HG03571 (cell line): Measurements from ENCODE around the gene VEGFA.

Source experiments
- ATAC-seq: cut with Tn5 transposase; IDR thresholded peaks from one replicate; pipeline ENCODE4 v1.9.1; 2021; ENCODE audit not compliant: unreplicated experiment

Gene VEGFA

DNA sequence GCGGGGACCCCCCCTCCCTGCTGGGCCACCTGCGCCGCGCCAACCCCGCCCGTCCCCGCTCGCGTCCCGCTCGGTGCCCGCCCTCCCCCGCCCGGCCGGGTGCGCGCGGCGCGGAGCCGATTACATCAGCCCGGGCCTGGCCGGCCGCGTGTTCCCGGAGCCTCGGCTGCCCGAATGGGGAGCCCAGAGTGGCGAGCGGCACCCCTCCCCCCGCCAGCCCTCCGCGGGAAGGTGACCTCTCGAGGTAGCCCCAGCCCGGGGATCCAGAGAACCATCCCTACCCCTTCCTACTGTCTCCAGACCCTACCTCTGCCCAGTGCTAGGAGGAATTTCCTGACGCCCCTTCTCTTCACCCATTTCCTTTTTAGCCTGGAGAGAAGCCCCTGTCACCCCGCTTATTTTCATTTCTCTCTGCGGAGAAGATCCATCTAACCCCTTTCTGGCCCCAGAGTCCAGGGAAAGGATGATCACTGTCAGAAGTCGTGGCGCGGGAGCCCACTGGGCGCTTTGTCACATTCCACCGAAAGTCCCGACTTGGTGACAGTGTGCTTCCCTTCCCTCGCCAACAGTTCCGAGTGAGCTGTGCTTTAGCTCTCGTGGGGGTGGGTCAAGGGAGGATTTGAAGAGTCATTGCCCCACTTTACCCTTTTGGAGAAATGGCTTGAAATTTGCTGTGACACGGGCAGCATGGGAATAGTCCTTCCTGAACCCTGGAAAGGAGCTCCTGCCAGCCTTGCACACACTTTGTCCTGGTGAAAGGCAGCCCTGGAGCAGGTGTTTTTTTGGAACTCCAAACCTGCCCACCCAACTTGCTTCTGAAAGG lies 2.1 kb downstream of the VEGFA start:
- no peak for ATAC-seq

DNA sequence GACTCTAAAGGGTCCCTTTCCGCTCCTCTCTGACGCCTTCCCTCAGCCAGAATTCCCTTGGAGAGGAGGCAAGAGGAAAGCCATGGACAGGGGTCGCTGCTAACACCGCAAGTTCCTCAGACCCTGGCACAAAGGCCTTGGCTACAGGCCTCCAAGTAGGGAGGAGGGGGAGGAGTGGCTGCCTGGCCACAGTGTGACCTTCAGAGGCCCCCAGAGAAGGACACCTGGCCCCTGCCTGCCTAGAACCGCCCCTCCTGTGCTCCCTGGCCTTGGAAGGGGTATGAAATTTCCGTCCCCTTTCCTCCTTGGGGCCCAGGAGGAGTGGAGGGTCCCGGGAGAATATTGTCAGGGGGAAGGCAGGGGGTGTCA lies 2.7 kb downstream of the VEGFA start:
- ATAC-seq = no peak

DNA sequence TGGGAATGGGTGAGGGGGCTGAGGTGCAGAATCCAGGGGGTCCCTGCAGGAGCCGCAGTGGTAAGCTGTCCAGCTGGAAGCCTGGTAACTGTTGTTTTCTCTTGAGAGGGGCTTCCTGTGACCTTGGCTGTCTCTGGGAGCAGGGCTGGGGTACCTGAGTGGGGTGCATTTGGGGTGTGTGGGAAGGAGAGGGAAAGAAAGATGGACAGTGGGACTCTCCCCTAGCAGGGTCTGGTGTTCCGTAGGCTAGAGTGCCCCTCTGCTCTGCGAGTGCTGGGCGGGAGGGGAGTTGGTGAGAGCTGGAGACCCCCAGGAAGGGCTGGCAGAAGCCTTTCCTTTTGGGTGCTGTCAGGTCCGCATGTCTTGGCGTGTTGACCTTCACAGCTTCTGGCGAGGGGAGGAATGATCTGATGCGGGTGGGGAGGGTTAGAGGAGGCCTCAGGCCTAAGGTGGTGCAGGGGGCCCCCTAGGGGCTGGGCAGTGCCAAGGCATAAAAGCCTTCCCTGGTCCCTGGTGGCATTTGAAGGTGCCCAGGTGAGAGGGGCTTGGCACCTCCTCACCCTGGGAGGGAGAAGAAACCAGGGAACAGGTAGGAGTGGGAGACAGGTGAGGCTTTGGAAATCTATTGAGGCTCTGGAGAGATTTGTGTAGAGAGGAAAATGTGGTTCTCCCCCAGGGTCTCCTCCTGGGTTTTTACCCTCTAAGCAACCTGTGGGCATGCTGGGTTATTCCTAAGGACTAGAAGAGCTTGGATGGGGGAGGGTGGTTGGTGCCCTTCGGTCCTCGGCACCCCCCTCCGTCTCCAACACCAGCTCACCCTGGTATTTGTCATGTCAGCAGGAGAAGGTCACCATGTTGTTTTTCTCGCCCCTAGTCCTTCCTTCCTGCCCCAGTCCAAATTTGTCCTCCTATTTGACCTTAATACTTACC lies 3.3 kb downstream of the VEGFA start:
- no peak for ATAC-seq

DNA sequence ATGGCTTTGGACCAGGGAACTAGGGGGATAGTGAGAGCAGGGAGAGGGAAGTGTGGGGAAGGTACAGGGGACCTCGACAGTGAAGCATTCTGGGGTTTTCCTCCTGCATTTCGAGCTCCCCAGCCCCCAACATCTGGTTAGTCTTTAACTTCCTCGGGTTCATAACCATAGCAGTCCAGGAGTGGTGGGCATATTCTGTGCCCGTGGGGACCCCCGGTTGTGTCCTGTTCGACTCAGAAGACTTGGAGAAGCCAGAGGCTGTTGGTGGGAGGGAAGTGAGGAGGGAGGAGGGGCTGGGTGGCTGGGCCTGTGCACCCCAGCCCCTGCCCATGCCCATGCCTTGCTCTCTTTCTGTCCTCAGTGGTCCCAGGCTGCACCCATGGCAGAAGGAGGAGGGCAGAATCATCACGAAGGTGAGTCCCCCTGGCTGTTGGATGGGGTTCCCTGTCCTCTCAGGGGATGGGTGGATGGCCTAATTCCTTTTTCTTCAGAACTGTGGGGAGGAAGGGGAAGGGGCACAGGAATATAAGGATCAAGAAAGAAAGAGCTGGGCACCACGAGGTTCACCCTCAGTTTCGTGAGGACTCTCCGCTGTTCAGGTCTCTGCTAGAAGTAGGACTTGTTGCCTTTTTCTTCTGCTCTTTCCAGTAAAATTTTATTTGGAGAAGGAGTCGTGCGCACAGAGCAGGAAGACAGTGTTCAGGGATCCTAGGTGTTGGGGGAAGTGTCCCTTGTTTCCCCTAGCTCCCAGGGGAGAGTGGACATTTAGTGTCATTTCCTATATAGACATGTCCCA lies 4.2 kb downstream of the VEGFA start:
- no peak for ATAC-seq

DNA sequence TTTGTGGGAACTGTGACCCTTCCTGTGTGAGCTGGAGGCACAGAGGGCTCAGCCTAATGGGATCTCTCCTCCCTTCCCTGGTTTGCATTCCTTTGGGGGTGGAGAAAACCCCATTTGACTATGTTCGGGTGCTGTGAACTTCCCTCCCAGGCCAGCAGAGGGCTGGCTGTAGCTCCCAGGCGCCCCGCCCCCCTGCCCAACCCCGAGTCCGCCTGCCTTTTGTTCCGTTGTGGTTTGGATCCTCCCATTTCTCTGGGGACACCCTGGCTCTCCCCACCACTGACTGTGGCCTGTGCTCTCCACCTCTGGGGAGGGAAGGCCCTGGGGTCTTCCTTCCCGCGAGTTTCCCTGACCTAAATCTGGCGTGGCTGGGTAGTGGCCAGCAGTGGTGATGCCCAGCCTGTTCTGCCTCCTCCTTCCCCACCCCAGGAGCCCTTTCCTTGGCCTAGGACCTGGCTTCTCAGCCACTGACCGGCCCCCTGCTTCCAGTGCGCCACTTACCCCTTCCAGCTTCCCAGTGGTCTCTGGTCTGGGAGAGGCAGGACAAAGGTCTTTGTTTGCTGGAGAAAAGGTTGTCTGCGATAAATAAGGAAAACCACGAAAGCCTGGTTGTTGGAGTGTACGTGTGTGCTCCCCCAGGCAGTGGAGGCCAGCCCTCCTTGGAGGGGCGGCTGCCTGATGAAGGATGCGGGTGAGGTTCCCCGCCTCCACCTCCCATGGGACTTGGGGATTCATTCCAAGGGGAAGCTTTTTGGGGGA lies 4.9 kb downstream of the VEGFA start:
- ATAC-seq = no peak

DNA sequence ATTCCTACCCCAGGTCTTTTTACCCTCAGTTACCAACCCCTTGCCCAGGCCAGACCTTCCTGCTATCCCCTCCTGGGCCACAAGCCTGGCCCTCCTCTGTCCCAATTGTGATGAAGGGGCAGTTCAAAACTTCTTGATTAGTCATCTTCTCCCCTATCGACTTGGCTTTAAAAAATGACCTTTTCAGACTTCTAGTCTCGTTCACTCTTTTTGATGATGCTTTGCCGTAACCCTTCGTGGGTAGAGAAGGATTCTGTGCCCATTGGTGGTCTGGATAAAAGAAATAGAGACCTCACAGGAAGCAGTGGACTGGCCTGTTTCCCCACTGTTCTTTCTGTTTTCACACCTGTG lies 5.5 kb downstream of the VEGFA start:
- ATAC-seq = no peak

DNA sequence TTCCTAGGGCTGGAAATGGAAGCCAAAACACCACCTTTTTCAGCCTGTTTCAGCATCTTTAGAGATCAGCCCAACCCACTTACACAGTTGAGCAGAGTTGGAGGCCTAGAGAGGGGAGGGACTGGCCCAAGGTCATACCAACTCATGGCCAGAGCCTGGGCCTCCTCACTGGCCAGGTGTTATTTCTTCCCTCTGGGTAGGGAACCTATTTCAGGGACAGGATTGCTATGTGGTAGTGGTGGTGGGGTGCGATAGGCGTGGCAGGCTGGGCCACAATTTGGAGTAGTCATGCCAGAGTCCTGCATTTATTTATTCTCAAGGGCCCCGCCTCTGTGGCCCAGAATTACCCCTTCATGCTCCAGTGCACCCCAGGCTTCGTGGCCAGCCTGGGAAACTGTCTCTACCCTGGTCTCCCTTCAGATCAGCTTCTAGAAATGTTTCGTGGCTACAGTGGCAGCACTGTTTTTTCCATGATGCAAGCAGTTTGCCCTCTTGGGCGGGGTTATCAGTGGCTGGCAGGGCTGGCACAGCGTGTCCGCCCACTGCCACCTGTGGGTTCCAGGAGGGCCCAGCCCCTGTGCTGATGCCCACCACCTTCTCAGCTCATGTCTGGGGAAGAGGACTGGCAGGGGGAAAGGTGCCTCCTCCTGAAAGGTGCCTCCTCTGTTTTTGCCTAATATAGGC lies 6.2 kb downstream of the VEGFA start:
- ATAC-seq = no peak

DNA sequence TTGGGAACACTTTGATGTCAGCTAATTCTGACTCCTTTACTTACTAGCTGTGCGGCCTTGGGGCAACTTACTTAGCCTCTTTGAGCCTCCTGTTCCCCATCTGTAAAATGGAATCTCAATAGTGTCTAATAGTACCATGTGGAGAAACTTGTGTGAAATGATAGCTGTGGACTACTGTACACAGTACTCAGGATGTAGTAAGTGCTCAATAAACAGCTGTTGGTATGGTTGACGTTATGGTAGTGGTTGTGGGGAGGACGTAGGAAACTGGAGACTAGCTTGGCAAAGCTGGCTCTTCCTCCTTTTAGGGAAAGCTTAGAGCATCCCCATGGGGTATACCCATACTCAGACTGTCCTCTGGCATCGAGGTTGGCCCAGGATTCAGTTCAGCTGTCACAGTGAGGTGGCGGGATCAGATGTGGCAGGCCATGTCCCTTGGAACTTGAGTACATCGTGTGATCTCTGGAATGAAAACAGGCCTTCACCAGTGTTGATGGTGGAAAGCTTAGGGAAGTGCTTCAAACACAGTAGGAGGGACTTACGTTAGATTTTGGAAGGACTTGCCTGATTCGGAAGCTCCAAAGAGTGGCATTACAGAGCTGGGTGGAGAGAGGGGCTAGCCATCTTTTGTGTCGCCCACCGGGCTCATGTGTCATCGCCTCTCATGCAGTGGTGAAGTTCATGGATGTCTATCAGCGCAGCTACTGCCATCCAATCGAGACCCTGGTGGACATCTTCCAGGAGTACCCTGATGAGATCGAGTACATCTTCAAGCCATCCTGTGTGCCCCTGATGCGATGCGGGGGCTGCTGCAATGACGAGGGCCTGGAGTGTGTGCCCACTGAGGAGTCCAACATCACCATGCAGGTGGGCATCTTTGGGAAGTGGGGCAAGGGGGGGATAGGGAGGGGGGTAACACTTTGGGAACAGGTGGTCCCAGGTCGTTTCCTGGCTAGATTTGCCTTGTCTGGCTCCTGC lies 7.1 kb downstream of the VEGFA start:
- ATAC-seq = no peak

DNA sequence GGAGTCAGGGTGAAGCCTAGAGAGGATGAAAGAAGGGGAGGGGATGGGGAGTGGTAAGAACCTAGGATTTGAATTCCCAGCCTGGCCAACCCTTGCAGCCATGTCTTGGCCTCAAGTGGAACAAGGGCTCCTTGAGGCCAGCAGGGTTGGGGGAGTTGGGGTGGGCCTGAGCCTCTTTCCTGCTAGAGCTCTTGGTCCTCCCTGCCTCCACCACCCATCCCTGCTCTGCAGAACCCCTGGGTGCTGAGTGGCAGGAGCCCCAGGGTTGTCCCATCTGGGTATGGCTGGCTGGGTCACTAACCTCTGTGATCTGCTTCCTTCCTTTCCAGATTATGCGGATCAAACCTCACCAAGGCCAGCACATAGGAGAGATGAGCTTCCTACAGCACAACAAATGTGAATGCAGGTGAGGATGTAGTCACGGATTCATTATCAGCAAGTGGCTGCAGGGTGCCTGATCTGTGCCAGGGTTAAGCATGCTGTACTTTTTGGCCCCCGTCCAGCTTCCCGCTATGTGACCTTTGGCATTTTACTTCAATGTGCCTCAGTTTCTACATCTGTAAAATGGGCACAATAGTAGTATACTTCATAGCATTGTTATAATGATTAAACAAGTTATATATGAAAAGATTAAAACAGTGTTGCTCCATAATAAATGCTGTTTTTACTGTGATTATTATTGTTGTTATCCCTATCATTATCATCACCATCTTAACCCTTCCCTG lies 8.3 kb downstream of the VEGFA start:
- ATAC-seq = no peak

DNA sequence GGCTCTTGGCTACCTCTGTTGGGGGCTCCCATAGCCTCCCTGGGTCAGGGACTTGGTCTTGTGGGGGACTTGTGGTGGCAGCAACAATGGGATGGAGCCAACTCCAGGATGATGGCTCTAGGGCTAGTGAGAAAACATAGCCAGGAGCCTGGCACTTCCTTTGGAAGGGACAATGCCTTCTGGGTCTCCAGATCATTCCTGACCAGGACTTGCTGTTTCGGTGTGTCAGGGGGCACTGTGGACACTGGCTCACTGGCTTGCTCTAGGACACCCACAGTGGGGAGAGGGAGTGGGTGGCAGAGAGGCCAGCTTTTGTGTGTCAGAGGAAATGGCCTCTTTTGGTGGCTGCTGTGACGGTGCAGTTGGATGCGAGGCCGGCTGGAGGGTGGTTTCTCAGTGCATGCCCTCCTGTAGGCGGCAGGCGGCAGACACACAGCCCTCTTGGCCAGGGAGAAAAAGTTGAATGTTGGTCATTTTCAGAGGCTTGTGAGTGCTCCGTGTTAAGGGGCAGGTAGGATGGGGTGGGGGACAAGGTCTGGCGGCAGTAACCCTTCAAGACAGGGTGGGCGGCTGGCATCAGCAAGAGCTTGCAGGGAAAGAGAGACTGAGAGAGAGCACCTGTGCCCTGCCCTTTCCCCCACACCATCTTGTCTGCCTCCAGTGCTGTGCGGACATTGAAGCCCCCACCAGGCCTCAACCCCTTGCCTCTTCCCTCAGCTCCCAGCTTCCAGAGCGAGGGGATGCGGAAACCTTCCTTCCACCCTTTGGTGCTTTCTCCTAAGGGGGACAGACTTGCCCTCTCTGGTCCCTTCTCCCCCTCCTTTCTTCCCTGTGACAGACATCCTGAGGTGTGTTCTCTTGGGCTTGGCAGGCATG lies 9.2 kb downstream of the VEGFA start:
- ATAC-seq = no peak

DNA sequence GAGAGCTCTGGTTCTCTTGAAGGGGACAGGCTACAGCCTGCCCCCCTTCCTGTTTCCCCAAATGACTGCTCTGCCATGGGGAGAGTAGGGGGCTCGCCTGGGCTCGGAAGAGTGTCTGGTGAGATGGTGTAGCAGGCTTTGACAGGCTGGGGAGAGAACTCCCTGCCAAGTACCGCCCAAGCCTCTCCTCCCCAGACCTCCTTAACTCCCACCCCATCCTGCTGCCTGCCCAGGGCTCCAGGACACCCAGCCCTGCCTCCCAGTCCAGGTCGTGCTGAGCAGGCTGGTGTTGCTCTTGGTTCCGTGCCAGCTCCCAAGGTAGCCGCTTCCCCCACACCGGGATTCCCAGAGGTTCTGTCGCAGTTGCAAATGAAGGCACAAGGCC lies 9.8 kb downstream of the VEGFA start:
- no peak for ATAC-seq

DNA sequence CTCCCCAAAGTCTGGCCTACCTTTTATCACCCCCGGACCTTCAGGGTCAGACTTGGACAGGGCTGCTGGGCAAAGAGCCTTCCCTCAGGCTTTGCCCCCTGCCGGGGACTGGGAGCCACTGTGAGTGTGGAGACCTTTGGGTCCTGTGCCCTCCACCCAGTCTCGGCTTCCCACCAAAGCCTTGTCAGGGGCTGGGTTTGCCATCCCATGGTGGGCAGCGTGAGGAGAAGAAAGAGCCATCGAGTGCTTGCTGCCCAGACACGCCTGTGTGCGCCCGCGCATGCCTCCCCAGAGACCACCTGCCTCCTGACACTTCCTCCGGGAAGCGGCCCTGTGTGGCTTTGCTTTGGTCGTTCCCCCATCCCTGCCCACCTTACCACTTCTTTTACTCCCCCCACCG lies 10.3 kb downstream of the VEGFA start:
- no peak for ATAC-seq

DNA sequence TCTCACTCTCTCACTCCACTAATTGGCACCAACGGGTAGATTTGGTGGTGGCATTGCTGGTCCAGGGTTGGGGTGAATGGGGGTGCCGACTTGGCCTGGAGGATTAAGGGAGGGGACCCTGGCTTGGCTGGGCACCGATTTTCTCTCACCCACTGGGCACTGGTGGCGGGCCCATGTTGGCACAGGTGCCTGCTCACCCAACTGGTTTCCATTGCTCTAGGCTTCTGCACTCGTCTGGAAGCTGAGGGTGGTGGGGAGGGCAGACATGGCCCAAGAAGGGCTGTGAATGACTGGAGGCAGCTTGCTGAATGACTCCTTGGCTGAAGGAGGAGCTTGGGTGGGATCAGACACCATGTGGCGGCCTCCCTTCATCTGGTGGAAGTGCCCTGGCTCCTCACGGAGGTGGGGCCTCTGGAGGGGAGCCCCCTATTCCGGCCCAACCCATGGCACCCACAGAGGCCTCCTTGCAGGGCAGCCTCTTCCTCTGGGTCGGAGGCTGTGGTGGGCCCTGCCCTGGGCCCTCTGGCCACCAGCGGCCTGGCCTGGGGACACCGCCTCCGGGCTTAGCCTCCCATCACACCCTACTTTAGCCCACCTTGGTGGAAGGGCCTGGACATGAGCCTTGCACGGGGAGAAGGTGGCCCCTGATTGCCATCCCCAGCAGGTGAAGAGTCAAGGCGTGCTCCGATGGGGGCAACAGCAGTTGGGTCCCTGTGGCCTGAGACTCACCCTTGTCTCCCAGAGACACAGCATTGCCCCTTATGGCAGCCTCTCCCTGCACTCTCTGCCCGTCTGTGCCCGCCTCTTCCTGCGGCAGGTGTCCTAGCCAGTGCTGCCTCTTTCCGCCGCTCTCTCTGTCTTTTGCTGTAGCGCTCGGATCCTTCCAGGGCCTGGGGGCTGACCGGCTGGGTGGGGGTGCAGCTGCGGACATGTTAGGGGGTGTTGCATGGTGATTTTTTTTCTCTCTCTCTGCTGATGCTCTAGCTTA lies 11.2 kb downstream of the VEGFA start:
- ATAC-seq = no peak

DNA sequence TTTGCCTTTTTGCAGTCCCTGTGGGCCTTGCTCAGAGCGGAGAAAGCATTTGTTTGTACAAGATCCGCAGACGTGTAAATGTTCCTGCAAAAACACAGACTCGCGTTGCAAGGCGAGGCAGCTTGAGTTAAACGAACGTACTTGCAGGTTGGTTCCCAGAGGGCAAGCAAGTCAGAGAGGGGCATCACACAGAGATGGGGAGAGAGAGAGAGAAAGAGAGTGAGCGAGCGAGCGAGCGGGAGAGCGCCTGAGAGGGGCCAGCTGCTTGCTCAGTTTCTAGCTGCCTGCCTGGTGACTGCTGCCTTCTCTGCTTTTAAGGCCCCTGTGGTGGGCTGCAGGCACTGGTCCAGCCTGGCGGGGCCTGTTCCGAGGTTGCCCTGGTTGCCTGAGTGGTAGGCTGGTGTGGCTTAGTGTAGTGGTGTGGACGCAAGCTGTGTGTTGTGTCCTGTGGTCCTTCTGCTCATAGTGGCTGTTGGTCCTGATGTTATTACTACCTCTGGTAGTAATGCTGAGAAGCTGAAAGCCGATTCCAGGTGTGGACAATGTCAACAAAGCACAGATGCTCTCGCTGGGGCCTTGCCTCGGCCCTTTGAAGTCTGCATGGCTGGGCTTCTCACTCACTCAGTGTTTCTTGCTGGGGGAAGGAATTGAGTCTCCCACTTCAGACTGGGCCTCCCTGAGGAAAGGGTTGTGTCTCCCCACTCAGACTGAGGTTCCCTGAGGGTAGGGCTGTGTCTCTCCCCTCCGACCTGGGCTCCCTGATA lies 12.1 kb downstream of the VEGFA start:
- no peak for ATAC-seq

DNA sequence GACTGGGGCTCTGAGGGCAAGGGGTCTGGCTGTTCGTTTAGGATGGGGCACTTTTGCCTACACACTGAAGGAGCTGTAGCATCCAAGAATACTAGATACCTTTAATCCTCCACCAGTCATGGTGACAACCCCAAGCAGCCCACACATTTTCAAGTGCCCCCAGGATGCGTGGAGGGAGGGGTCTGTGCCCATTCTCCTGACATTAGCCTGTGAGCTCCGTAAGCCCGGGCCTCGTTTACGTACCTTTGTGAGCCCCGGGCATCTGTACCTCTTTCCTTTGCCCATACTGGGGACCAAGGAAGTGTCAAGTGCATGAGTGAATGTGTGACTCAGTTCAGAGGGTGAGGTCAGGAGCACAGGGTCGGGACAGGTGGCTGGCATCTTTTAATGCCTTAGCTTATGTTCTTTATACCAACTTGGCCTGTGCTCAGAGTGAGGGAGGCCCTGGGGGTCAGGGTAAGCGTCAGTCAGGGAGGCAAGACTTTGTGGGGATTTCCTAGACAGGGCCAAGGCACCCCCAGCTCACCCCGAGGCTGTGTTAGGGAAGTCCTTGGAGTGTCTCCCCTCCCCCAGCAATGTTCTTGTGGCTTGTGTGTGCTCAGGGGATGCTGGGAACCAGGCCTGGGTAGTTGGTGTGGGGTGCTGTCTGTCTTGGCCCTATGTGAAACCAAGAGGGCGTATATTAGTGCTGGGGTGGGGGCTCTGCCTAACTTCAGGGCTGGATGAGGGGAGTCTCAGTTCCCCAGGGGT lies 12.9 kb downstream of the VEGFA start:
- ATAC-seq = no peak
